Heart left ventricle (tissue), 13 donors: Measurements from ENCODE around the gene CDK6.

Experiments used
- POLR2A ChIP-seq, 2 donors: fragments of 450-650 bp; IDR thresholded peaks; one replicate each; pipeline ENCODE4 v1.6.1; 2017; ENCODE audit warnings: antibody characterized with exemption in 2 of 2, mild to moderate bottlenecking in 2 of 2, moderate library complexity in 2 of 2
- TF ChIP-seq, protein P1 (sequence below), 12 donors: fragments of 200-600 bp; sonication (generic) in 4 of 12; IDR thresholded peaks; one replicate each; pipeline versions ENCODE4 v1.5.0 to v1.8.0; 2018 to 2022; ENCODE audit warnings: antibody characterized with exemption in 12 of 12, mild to moderate bottlenecking in 5 of 12
- donor health status: ischemic (EF 13 %, LVEDD 7.1; RV severe dilation, severe dysfunction).
- donor health status: DM: no; HTN: yes; CAD: no.
- donor health status: DM: no; HTN: no; CAD: no.
- donor health status: ischemic (EF 25% LVEDD 6.9; RV normal size, moderate dysfunction).
- donor health status: ischemic (EF 25% LVEDD 5.7; RV mildly dilated, moderate dysfunction).
- donor health status: ischemic (EF 35%, LVEDD 5.7; RV mildly dilated, moderate dysfunction).
- donor health status: nonischemic (EF 11% LVEDD 7.7; RV severe dilation, severe dysfunction).
- donor health status: DM: yes; HTN: yes; CAD: no.
- donor health status: PGD.
- donor health status: ischemic (EF 29% LVEDD 5.4; RV normal size, mild dysfunction).
- donor health status: nonischemic (EF 23%, LVEDD 6.1; RV moderate dilation, normal function).

- TF ChIP-seq, protein P1, sequence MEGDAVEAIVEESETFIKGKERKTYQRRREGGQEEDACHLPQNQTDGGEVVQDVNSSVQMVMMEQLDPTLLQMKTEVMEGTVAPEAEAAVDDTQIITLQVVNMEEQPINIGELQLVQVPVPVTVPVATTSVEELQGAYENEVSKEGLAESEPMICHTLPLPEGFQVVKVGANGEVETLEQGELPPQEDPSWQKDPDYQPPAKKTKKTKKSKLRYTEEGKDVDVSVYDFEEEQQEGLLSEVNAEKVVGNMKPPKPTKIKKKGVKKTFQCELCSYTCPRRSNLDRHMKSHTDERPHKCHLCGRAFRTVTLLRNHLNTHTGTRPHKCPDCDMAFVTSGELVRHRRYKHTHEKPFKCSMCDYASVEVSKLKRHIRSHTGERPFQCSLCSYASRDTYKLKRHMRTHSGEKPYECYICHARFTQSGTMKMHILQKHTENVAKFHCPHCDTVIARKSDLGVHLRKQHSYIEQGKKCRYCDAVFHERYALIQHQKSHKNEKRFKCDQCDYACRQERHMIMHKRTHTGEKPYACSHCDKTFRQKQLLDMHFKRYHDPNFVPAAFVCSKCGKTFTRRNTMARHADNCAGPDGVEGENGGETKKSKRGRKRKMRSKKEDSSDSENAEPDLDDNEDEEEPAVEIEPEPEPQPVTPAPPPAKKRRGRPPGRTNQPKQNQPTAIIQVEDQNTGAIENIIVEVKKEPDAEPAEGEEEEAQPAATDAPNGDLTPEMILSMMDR (IDR thresholded peaks at IDR 0.05) = no peak
- no peak for TF ChIP-seq POLR2A (IDR thresholded peaks at IDR 0.05)
Measured at GRCh38 chr7:92557808-92558362, 278.5 kb downstream of the CDK6 start.
